Measurements from ENCODE around the gene TSPAN4.

Gene TSPAN4

DNA sequence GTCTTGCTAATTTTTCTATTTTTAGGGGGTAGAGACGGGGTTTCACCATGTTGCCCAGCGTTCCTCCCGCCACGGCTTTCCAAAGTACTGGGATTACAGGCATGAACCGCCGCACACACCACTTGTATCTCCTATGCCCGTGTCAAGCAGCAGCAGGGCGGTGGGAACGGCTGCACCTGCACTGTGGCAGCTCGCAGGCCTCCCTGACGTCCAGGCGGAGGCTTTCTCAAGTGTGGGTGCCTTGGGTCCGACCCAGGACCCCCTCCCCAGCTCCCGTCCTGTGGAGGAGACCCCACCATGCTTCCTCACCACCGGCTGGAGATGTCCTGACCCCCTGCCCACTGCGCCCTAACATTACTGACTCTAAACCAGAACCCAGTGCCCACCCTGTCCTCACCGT lies 25.7 kb downstream of the TSPAN4 start:
- no peak overlapping the region for H3K4me3 ChIP-seq (replicated peaks; ENCODE audit: low read depth, low read length)
- DNase-seq (ENCODE audit: low read depth), result no peak
- TF ChIP-seq CTCF (IDR thresholded peaks at IDR 0.05; ENCODE audit: low read length, missing control alignments), result no peak

GRCh38 chr11:868802-869201 lies 26.1 kb downstream of the TSPAN4 start:
- no peak for TF ChIP-seq CTCF (IDR thresholded peaks at IDR 0.05; ENCODE audit: low read length, missing control alignments)
- no peak overlapping the region for H3K4me3 ChIP-seq (replicated peaks; ENCODE audit: low read depth, low read length)
- no peak for DNase-seq (ENCODE audit: low read depth)

DNA sequence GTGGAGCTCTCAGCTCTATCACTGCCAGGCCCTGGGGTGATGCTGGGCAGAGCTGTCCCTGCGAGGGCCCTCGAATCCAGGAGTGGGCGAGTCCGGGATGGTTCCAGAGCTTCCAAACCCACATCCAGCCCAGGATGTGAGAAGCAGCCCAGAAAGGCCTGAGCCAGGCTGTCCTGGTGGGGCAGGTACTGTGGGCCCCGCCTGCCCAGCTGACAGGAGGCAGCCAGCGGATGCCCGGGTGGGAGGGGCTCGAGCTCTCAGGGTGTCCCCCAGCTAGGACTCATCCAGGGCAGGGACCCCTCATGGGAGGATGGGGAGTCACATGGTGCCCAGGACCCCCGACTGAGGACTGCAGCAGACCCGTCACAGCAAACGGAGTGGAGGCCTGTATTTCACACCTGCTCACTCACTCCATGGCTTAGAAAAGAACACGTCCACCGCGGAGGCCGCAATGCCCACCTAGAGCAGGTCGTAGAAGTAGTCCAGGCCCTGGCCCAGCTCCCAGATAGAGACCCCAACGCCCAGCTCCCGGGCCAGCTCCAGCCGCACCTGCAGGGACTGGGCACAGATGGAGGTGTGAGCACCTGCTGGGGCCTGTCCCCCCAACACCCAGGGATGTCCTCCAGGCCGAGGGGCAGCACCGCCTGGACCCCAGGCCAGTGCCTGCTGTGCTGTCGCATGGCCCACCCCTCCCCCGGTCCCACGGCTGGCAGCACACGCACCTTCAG lies 26.9 kb downstream of the TSPAN4 start:
- H3K4me3 ChIP-seq (replicated peaks; ENCODE audit: low read depth, low read length), result no peak overlapping the region
- TF ChIP-seq CTCF (IDR thresholded peaks at IDR 0.05; ENCODE audit: low read length, missing control alignments), result no peak
- DNase-seq (ENCODE audit: low read depth), result no peak

- no peak for DNase-seq (ENCODE audit: low read depth)
- peak; percentile 12 for TF ChIP-seq CTCF (IDR thresholded peaks at IDR 0.05; ENCODE audit: low read length, missing control alignments)
Observed at GRCh38 chr11:870127-870413, 27.4 kb downstream of the TSPAN4 start.

GRCh38 chr11:870418-870817 lies 27.8 kb downstream of the TSPAN4 start:
- no peak for TF ChIP-seq CTCF (IDR thresholded peaks at IDR 0.05; ENCODE audit: low read length, missing control alignments)
- DNase-seq (ENCODE audit: low read depth), result no peak
- no peak overlapping the region for H3K4me3 ChIP-seq (replicated peaks; ENCODE audit: low read depth, low read length)

More at GRCh38 chr11:870127-870413, 27.4 kb downstream of the TSPAN4 start:
- no peak overlapping the region for H3K4me3 ChIP-seq (replicated peaks; ENCODE audit: low read depth, low read length)

GRCh38 chr11:871472-871871 lies 28.8 kb downstream of the TSPAN4 start:
- DNase-seq (ENCODE audit: low read depth), result no peak
- no peak overlapping the region for H3K4me3 ChIP-seq (replicated peaks; ENCODE audit: low read depth, low read length)
- TF ChIP-seq CTCF (IDR thresholded peaks at IDR 0.05; ENCODE audit: low read length, missing control alignments), result no peak

DNA sequence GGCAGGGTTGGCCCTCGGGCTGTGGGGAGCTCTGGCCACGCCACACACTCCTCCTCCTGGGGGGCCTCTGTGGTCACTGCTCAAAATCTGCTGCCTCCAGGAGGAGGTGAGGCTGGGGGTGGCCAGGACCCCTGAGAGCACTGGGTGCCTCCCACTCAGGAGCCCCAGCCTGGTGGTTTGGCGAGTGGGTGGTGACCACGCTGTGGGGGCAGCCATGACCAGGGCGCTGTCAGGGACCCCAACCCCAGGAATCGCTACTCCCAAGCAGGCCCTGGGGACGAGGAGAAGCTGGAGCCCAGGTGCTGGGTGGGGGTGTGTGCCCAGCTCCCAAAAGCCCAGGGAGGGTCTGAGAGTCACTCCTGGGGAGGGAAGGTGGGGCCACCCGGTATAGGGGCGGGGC lies 30.1 kb downstream of the TSPAN4 start:
- no peak overlapping the region for H3K4me3 ChIP-seq (replicated peaks; ENCODE audit: low read depth, low read length)
- no peak for TF ChIP-seq CTCF (IDR thresholded peaks at IDR 0.05; ENCODE audit: low read length, missing control alignments)

More for the DNA sequence above, 30.1 kb downstream of the TSPAN4 start:
- DNase-seq (ENCODE audit: low read depth), result no peak
